ENCODE data around the gene GOLGA6A.
"Not testable (repeated sequence)": the region's sequence is repeated elsewhere in the genome, so short reads cannot be mapped to it uniquely, and the experiment has no call there.

The GOLGA6A gene

GRCh38 chr15:74055804-74056203 lies 26.5 kb downstream of the GOLGA6A start:
- H3K4me3 ChIP-seq (ENCODE audit: low read depth, low read length): no peak overlapping the region
- peak; percentile 33 for DNase-seq (ENCODE audit: low read depth)
- TF ChIP-seq CTCF (IDR thresholded peaks at IDR 0.05; ENCODE audit: low read depth, low read length) (no peak), MAX (IDR thresholded peaks at IDR 0.05; ENCODE audit: low read depth, low read length) (no peak), POLR2A (IDR thresholded peaks at IDR 0.05; ENCODE audit: extremely low read depth, insufficient read length) (no peak), MYC (IDR thresholded peaks at IDR 0.05; ENCODE audit: low read depth, low read length) (no peak)

- DNase-seq (ENCODE audit: low read depth): peak; percentile 86
- H3K4me3 ChIP-seq (ENCODE audit: low read depth, low read length): no peak overlapping the region
- TF ChIP-seq POLR2A (IDR thresholded peaks at IDR 0.05; ENCODE audit: extremely low read depth, insufficient read length) (no peak), MAX (IDR thresholded peaks at IDR 0.05; ENCODE audit: low read depth, low read length) (peak; percentile 71; the same call in 1 of the 2 replicates), MYC (IDR thresholded peaks at IDR 0.05; ENCODE audit: low read depth, low read length) (peak; percentile 72; the same call in 1 of the 2 replicates), CTCF (IDR thresholded peaks at IDR 0.05; ENCODE audit: low read depth, low read length) (peak; percentile 60)
Measured at GRCh38 chr15:74053941-74054529, 28.3 kb downstream of the GOLGA6A start.

- no peak overlapping the region for H3K4me3 ChIP-seq (ENCODE audit: low read depth, low read length)
- no peak for TF ChIP-seq MYC (IDR thresholded peaks at IDR 0.05; ENCODE audit: low read depth, low read length)
- TF ChIP-seq POLR2A (IDR thresholded peaks at IDR 0.05; ENCODE audit: extremely low read depth, insufficient read length): no peak
- no peak for TF ChIP-seq CTCF (IDR thresholded peaks at IDR 0.05; ENCODE audit: low read depth, low read length)
- TF ChIP-seq MAX (IDR thresholded peaks at IDR 0.05; ENCODE audit: low read depth, low read length): no peak
- no peak for DNase-seq (ENCODE audit: low read depth)
Measured at GRCh38 chr15:74053517-74053916, 28.8 kb downstream of the GOLGA6A start.

- DNase-seq (ENCODE audit: low read depth); H3K4me3 ChIP-seq (ENCODE audit: low read depth, low read length): not testable (repeated sequence)
Measured at GRCh38 chr15:74052271-74053260, 29.8 kb downstream of the GOLGA6A start.

- no peak overlapping the region for H3K4me3 ChIP-seq (ENCODE audit: low read depth, low read length)
- TF ChIP-seq POLR2A (IDR thresholded peaks at IDR 0.05; ENCODE audit: extremely low read depth, insufficient read length) (no peak), MYC (IDR thresholded peaks at IDR 0.05; ENCODE audit: low read depth, low read length) (no peak), MAX (IDR thresholded peaks at IDR 0.05; ENCODE audit: low read depth, low read length) (no peak), CTCF (IDR thresholded peaks at IDR 0.05; ENCODE audit: low read depth, low read length) (no peak)
- DNase-seq (ENCODE audit: low read depth): no peak
Measured at GRCh38 chr15:74050556-74051234, 31.7 kb downstream of the GOLGA6A start.

GRCh38 chr15:74050127-74050526 lies 32.2 kb downstream of the GOLGA6A start:
- no peak for DNase-seq (ENCODE audit: low read depth)
- H3K4me3 ChIP-seq (ENCODE audit: low read depth, low read length): no peak overlapping the region
- TF ChIP-seq CTCF (IDR thresholded peaks at IDR 0.05; ENCODE audit: low read depth, low read length): no peak
